Activated naive CD4-positive, alpha-beta T cell treated with anti-CD3 and anti-CD28 coated beads, Interleukin-2, amount 50 U/mL, for 16 hours (primary cell): ENCODE measurements around the gene MRPS30.
"Not testable (repeated sequence)": the region's sequence is repeated elsewhere in the genome, so short reads cannot be mapped to it uniquely, and the experiment has no call there.

Experiments used
- DNase-seq: peaks from one replicate; pipeline ENCODE4 v3.0.0-alpha.2; 2020

The MRPS30 gene

DNA sequence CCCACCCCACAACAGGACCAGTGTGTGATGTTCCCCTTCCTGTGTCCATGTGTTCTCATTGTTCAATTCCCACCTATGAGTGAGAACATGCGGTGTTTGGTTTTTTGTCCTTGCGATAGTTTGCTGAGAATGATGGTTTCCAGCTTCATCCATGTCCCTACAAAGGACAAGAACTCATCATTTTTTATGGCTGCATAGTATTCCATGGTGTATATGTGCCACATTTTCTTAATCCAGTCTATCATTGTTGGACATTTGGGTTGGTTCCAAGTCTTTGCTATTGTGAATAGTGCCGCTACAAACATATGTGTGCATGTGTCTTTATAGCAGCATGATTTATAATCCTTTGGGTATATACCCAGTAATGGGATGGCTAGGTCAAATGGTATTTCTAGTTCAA, 15.9 kb downstream of the MRPS30 start:
- not testable (repeated sequence) for DNase-seq

DNA sequence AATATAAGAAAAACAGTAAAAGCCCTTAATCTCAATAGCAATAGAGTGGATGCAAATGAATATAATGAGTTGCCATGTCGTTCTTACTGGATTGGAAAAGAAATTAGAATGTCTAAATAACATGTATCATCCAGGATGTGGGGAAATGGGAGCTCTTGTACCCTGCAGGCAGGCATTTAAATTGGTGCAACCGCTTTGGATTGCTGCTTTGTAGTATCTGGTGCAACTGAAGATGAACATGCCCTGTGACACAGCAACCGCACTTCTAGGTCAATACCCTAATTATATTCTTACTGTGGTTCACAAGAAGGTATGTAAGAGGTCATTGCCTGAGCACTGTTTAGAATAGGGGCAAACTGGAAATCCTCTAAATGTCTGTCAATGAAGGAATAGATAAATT, 18.9 kb downstream of the MRPS30 start:
- DNase-seq = no peak

DNA sequence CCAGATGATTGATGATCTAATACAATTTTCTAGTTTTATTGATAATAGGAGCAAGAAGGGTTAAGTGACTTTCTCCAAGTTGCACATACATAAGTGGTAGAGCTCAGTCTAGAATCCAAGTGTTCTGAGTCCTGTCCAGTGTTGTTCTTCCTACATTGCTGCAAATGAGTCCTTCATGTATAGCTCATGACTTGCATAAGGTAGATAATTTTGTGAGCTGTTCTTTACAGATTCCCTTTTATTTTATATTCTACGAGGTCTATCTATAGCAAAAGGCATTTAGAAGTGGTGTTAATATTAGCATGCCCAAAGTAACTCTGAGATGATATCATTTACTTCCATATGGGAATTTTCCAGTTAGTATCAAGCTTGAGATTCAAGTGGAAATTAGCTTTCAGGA, 20.0 kb downstream of the MRPS30 start:
- DNase-seq = no peak

DNA sequence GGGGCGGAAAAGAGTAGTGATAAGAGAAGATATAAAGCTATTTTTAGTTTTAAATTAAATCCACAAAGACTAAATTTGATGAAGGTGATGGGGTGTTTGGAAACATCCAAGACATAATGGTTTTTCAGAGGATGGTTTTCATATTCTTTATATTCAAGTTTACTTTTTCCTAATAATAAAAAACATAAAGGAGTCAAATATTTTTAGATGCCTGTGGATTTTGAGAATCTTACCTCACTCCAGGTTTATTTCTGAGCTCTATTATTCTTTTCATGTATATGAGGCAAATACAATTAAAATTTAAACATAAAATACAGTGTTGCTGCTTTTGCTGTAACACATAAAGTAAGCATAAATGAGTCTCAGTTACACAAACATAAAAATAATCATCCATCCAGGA, 22.2 kb downstream of the MRPS30 start:
- no peak for DNase-seq

DNA sequence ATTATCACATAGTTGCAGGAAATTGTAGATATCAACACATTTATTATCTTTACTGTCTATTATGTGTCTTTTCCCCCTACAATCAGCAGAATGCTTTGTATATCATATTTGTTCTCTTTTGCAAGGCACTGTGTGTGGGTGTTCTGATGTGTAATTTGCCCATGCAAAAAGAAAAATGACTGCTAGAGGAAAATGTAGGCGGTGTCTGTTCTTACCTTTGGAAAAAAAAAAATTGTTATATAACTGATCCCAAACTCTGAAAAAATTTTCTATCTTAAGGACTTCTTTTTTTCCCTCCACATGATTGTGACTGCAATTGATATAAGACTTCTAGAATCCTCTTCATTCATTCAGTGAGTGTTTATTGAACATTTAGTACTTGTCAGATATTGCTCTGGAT, 24.5 kb downstream of the MRPS30 start:
- no peak for DNase-seq

DNA sequence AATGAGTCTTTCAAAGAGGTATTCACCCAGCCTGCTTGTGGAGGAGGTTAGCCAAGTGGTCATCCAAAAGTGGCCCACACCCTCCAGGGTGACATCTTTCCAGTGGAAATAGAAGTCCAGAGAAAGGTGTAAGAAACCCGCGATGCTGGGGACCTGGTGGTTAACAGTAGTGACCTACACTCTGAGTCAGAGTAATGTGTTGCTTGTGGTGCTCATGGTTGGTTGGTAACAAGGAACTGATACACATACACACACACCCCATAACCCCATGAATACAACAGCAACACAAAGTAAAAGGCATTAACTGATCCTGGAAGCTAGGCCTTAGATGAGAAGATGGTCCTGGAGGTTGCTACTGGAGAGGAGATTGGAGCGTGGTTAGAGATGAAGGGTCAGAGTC, 26.9 kb downstream of the MRPS30 start:
- no peak for DNase-seq

DNA sequence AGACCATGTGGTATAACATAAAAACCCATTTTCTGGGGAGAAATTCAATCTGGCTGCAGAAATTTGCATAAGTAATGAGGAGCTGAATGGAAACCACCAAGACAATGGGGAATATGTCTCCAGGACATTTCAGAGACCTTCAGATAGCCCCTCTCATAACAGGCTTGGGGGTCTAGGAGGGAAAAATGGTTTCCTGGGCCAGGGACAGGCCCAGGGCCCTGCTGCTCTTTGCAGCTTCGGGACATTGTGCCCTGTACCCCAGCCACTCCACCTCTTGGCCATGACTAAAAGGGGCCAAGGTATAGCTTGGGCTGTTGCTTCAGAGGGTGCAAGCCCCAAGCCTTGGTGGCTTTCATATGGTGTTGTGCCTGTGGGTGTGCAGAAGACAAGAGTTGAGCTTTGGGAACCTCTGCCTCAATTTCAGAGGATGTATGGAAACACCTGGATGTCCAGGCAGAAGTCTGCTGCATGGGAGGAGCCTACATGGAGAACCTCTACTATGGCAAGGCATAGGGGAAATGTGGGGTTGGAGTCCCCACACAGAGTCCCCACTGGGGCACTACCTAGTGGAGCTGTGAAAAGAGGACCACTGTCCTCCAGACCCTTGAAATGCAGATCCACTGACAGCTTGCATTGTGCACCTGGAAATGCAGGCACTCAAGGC, 30.4 kb downstream of the MRPS30 start:
- DNase-seq = no peak

DNA sequence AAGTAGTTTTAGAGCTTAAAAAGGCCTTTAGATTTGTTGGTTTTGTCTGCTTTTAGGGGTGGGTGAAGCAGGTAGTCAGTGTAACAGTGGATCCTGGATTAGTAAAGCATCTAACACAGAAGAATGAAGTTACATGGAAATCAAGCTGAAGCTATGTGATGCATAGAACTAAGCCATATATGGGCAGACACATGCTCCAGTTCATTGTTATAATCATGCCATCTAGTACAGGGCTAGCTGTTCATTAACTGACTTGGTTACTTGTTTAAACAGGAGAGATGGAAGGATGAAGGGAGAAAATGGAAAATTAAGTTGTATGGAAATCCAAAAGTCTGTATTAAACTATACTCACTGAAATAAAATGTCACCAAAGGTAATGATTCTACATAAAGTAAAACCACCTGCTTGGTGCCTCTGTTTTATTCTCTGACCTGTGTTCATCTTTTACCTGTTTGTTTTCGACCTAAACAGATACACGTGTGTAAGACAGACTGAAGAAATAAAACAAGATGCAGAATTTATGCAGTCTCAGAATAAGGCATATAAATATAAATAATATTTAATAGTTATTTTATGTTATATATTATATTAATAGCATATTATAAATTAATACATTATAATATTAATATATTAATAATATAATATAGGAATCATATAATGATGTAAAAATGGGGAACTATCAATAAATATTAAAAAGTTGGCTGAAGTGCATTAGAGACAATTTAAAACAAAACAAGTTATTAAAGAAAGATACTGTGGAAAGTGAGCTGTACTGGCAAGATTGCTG, 33.9 kb downstream of the MRPS30 start:
- no peak for DNase-seq

DNA sequence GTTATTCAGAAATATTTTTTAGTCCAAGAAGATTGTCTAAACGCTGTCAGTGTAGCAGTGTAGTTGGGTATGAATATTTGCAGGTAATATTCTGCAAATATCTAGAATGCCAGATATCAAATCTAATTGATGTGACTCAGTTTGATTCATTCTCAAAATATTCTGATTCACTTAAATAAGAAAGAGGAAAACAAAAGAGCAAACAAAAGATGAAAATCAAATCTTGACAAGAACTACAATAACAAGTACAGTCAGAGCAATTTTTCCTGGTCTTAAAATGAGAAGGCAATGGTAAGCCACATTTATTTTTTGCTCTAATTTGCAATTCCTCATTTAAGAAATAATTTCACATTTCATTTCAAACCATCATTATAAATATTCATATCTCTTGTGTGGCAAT, 36.0 kb downstream of the MRPS30 start:
- DNase-seq = no peak

DNA sequence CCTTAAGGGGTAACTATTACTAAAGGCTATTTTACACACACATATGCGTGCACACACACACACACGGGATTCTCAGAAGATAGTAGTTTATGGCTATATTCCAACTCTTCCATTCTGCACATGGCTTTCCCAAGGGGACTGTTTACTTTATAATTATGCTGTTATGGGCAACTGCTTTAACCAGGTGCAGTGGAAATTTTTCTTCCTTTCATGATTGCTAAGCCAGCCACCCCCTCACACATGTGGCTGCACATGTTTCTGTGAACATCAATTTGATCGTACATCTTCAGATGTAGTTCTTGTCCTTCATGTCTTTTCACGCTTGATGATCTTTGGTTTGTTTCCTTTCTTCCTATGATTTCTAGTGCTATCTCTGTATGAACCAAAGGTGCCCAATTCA, 37.0 kb downstream of the MRPS30 start:
- no peak for DNase-seq

DNA sequence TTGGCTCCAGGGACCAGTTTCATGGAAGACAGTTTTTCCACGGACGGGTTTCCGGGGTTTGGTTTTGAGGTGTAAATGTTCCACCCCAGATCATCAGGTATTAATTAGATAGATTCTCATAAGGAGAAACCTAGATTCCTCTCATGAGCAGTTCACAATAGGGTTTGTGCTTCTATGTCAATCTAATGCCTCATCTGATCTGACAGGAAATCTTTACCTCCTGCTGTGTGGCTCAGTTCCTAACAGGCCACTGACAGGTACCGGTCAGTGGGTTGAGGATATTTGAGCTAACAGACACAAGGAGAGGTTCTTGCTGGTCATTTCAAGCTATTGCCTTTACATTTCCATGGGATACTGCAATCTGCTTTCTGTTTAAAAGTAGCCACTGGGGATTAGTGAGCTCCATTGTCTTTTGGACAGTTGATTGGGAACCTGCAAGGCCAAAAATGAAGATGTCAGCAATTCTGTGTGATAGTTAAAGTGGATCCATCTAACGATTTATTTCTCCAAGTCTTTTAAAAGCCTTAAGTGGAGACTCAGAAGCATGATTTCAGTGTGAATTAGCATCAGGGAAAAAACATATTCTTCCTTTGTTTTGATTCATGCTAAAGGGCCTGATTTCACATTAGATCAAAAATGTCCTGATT, 38.6 kb downstream of the MRPS30 start:
- DNase-seq = no peak

DNA sequence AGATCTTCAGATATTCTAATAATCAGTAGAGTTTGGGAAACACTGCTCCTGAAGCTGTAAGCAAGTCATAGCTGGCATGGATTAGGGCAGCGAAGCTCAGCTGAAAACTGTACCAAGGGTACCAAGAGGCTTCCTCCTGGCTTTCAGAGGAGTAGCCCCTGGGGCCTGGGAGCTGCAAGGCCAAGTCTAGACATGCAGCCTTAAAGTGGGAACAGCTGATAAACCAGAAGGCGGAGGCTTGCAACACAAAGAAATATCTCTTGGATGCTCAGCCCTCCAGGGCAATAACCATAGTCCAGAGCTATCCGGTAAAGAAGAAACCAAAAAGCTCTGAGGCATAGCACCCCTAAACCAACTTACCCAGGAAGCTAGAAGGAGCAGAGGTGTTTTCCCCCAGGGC, 51.5 kb downstream of the MRPS30 start:
- DNase-seq = no peak

DNA sequence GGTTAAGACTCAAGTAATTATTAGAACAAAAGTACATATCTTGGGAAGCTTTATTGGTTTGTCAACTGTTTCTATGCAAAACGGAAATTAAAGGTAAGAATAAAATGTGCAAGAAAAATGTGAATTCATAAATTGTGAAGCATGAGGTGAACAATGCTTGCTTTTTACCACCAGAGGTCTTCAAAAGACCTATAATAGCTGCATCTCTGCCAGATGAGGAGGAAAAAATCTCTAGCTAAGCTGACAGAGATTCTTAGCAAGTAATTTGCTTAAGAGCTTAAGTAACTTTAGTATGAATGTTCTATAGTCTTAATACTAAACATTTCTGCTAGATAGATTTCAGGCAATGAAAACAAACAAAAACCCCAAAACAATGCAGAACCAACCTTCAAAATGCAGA, 54.1 kb downstream of the MRPS30 start:
- no peak for DNase-seq
